ENCODE measurements around the gene HOXD12.

The HOXD12 gene

DNA sequence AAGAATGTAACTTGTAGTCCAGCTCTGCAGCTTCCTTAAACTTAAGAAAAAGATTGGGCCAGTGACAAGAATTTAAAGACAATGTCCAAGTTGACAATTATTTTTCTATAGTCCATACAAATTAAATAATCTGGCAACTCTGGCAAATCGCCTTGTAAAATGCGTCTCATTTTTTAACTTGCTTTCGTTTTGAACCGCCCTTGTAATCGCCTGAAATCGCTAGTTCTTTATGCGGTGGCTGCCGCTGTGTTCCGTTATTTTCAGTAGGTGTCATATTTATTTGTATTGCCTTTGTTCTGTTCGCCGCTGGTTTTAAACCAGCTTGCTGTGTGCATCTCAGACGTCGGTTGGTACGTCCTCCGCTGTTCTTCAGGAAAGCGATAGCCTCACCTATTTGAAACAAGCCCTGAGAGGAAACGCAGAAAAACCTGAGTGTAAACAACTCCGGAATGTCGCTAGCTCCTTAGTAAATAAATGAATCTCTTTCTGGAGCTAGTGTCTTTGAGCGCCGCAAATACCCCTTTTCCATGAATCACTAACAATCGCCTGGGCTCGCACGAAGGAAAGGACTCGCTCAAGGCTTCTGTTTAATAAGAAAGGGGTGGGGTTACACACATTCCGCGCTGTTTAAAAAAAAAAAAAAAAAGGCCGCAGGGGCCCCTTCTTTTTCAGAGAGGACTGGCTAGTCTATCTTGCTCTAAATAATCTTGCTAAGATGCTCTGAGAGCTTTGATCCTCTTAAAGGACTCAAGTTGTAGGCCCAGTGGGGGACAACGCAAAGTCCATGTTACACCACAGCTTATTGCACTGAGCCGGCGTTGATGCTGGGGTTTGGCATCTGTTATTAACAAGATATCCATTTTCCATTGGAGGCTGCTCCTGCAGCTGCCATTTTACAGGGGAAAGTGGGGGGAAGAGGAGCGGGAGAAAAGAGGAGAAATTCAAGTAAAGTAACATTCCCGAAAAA is 32.9 kb downstream of the HOXD12 start:
- DNase-seq (ENCODE audit: low spot score): no peak

DNA sequence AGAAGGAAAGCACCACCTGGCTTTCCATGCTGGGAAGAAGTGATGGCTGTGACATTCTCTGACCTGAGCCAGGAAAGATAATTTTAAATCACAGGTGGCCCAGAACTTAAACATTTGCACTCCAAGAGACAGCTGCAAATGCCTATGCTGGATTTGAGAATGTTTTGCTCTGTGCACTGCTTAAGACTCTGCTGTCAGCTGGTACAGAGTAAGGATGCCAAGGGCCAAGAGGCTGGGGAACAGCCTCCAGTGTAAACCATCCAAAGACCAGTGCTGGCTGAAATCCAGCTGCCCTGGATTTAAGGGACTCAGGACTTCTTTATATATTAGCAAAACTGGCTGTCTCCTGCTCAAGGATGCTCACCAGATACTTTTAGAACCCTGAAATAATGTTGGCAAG is 33.8 kb downstream of the HOXD12 start:
- DNase-seq (ENCODE audit: low spot score): no peak

DNA sequence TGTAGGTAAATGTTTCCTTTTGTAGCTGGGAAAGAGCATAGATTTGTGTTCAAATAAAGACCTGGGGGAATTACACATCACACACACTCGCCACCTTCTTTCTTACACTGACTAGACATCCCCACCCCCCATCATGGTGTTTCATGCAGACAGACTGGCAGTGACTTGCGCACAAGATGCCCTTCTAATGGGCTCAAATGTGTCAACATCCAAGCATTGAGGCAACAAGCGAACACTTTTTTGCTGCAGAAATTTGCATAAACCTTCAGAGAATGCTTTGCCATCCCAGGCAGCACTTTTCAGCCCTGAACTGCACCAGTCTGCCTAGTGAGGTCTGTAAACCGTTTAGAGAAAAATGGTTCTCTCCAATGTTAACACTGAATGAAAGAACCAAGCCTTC is 34.4 kb downstream of the HOXD12 start:
- DNase-seq (ENCODE audit: low spot score): no peak

DNA sequence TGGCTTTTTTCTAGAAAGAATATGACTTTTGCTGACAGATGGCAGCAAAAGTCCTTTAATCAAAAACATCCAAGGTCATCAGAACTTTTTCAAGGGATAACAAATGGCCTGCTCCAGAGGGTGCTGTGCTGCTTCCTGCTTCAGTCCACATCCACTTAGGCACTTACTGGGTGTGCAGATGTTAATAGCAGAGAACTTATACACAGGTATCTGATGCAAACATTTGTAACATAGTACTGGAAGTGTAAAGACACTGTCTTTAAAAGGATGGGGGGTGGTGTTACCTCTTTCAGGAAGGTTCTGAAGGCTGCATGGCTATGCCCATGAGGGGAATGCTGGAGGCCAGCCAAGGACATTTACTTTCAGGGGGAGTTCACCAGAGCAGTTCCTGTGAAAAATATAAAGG is 35.4 kb downstream of the HOXD12 start:
- DNase-seq (ENCODE audit: low spot score): no peak

DNA sequence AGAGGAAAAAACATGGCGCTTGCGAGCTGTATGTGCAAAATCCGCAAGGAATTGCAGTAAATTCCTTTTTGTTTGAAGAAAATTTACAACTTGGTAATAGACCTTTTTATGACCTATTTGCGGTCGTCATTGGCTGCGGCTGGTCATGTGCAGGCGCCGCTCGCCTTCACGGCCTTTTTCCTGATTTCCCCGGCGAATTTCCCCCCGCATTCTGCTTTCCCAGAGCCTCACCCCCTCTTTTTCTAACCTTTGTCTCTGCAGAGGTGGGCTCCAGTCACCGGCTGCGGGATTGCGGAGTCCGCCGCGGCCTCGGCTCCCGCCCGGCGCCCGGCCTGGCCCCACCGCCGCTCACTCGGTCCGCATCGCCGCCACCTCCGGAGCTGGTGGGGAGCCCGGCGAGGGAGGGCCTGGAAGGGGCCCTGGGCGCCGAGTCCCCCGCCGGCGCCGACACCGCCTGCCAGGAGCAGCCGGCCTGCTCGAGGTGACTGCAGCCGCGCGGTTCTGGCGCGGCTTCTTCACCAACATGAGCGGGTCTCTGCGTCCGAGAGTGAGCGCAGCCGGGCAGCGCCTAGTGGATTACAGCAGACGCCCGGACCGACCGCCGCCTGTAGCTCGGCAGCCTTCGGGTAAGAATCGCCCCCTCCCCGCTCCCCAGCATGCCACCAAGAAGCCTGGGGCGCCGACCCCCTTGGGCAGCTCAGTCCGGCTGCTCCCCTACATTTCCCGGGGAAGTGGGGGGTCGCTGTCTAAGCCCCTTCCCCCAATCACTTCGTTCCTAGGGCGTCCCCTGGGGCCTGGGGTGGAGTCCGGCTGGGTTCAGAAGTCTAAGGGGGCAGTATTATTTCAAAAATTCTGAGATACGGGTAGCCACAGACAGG is 37.0 kb downstream of the HOXD12 start:
- DNase-seq (ENCODE audit: low spot score): no peak

DNA sequence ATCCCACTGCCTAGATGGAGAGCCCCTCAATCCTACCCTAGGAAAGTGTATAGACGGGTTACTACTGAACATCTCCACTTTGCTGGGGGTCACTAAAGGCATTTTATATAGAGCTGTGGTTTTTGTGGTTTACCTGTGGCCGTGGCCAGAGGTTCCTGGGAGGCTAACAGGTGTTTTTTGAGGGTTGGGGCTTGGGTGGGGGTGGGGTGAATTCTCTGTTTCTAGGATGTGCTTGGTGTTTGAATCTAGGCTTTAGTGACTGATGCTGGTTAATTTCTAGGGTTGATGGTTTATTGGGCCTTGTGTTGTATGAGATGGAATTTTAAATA is 37.6 kb downstream of the HOXD12 start:
- no peak for DNase-seq (ENCODE audit: low spot score)

DNA sequence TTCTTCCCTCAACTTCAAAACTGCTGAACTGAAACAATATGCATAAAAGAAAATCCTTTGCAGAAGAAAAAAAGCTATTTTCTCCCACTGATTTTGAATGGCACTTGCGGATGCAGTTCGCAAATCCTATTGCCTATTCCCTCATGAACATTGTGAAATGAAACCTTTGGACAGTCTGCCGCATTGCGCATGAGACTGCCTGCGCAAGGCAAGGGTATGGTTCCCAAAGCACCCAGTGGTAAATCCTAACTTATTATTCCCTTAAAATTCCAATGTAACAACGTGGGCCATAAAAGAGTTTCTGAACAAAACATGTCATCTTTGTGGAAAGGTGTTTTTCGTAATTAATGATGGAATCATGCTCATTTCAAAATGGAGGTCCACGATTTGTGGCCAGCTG is 38.3 kb downstream of the HOXD12 start:
- no peak for DNase-seq (ENCODE audit: low spot score)

DNA sequence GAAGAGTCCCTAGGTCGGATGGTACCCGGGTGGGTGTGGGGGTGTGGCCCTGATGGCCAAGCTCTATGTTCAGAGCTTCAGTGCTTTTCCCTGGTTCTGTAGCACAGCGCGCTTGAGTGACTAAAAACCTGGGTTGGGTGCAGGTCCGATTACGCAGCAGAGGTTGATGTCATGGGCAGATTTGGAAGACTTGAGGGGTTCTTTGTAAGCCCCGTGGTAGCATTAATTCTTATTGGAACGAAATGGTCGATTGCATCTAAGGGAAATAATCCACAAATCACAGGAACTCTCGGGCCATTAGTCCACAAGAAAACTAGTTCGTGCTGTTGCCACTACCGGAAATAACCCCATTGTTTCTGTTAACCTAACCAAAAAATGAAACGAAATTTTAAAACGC is 38.9 kb downstream of the HOXD12 start:
- no peak for DNase-seq (ENCODE audit: low spot score)

DNA sequence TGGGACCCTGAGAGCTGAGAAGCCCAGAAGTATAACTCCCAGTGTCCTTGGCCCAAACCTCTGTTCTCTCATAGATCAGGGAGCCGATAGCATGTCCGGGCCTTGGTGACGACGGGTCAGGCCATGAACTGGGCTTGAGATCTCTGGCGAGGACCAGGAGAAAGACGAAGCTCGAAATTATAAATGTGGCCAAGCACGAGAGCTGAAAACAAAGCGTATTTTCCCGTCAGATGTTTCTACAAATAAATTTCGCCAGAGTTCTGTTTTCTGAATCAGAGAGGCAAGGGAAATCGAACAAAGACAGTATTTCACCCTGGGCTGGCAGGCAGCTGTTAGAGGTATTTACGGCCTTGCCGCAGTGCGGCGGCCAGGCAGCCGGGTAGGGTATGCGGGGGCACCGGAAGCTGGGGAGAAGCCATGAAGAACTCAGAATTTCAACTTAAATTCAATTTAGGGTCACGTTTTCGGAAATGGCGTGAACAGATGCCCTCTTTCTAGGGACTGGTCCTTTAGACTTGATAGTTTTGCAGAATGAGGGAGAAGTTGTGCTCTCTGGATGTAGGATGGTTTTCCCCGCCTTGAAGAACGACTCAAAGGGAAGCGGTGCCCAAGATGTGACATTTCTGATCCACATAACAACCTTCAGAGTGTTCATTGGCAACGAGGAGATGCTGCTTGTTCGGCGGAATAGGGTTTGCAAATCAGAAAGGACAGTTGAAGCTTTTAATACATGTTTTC is 39.5 kb downstream of the HOXD12 start:
- DNase-seq (ENCODE audit: low spot score): no peak

DNA sequence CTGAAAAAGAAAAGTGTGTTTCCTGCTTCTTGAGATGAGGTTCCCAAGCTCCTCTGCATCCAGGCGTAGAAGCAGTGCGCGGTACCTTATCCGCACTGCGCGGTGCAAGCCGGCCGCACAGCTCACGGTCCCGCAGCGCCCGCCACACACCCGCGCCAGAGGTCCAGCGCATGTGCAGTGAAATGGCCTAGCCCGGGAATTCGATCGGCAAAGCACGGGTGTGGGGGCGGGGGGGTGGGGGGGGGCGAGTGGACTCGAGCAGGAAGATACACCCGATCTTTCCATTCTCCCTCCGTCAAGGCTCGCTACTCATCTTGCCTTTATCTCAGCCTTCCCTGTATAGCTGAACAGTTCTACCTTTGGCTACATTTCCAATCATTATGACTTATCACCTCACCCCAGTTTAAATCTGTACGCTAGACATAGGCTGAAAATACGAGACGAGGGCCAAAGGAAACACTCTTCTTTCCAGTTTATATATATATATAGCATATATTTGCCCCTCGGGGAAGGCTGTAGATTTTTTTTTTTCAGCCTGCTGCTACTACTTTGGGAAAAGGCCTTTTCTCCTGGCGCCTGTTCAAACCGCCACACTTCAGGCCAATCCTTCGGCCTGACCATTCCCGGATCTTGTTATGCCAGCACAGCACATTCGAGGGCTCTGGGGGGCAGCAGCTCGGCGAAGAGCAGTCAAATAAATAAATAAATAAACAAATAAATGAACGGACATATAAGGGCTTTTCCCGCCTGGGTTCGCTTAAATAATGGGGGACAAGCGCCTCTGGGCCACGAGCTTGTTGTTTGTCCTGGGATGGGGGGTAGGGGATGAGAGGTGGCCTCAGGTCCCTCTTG is 40.3 kb downstream of the HOXD12 start:
- DNase-seq (ENCODE audit: low spot score): no peak

DNA sequence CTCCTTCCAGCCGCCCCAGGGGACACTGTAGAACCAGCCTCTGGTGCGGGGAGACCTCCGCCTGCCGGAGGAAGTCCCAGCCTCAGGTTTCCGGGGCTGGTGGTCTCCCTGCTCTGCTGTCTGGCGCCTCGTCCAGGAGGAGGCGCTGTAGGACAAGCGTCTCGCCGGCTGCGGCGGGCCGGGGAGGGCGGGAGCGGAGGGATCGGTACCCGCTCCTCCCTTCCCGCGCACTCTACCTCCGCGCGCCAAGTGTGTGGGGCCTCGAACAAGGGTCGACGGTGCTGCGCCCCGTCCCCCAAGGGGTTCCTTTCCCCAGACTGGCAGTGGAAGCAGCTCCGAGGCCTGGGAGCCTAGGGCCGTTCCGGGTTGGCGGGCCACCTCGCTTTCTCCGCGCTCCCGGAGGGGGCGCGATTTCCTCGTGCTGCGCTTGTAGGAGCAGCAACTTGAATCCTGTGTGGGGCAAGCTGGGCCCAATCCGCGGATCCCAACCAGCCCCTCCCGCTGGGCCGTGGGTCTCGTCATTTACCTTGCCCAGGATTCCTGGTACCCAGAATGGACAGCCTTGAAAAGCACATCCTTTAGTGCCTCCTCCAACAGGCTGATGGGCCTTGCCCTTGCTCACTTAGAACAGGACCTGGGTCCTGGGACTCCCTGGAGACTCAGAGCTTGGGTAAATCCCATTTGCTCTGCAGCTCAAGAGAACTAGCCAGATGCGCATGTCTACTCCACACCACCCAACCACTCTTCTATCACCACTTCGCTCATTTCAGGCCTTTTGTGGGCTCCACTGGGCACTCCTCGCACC is 41.1 kb downstream of the HOXD12 start:
- peak; percentile 21 for DNase-seq (ENCODE audit: low spot score)

DNA sequence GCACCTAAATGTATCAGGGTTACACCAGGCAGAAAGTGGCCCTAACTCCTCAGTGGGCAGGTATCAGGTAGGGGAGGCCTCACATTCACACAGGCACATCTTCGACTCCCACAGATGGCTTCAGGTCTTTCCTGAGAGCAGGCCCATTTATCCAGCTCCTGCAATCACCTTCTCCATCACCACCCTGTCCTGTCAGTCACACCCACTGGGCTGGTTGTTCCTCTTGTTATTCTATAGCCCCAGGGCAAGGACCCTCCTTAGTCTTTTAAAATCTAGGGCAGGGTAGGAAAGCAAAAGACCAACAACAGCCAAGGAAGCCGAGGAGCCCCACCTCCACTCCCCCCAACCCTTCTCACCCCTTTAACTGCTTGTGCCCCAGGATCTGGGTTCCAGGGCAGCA is 42.7 kb downstream of the HOXD12 start:
- no peak for DNase-seq (ENCODE audit: low spot score)

DNA sequence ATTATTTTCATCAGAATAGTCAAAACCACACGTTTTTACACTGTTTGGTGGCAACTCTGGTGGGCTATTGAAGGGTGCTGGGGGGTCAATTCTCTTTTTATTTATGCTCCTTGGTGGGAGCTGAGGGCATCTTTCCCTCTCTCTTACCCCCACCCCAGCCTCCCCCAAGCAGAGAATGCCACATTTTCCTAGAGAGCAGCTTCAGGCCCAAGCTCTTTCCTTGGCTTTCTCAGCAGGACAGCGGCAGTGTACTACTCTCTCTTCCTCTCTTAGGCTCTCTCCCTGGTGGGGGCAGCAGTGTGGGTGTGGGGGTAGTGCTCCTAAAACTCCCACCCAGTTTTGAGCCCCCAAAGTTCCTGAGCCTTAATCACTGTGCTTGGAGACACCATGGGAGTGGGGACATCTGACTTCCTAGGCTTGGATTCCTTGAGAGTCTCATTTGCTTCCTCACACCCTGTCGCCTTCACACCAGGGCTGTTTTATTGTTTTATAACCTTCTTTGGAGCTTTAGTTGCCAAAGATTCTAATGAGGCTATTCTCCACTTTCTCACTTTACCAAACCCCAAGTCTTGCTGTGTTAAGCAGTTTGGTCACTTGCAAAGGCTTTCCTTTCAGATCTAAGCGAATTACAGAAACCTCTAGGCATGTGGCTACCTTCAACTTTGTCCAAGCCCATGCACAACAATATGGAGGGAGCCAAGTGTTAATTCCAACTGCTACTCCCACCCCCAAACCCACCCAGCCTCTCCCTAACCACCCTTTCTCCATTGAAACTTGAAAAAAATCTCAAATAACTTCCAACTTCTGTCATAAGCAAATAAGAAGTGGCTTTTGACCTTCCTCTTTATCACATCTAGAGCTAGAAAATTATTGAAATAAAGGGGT is 45.7 kb downstream of the HOXD12 start:
- no peak for DNase-seq (ENCODE audit: low spot score)

DNA sequence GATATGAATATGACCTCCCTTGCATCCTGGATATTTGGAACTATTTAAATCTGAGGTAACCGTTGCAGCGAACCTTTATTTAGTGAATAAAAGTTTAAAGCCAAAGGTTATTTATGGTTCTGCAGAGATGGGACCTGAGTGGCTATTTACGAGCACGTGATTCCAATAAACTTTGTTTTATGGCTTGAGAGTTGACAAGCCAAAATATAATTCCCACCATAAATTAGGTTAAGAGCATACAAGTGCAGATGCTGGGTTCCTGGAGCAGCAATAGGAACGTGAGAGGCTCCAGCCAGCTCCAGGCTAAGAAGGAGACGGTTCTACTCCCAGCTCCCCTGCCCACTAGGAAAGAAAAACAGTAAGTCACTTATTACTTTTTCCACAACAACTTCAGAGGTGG is 46.5 kb downstream of the HOXD12 start:
- no peak for DNase-seq (ENCODE audit: low spot score)

DNA sequence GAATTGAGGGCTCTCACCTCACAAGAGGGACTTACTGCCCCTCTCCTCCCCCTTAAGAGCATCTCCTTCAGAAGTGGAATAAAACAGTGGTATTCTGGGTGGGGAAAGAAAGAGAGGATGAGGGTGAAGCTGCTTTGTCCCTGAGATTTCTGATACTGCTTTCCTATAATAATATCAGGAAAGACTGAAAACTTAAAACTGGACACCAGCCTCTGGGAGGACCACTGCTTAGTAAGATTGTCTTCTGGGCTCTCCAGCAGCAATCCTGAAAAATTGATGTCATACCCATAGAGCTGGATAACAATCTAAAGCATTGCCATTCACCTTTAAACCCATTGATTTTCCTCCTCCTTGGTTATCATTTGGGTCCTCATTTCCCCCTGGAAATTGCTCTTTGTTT is 47.0 kb downstream of the HOXD12 start:
- DNase-seq (ENCODE audit: low spot score): no peak

DNA sequence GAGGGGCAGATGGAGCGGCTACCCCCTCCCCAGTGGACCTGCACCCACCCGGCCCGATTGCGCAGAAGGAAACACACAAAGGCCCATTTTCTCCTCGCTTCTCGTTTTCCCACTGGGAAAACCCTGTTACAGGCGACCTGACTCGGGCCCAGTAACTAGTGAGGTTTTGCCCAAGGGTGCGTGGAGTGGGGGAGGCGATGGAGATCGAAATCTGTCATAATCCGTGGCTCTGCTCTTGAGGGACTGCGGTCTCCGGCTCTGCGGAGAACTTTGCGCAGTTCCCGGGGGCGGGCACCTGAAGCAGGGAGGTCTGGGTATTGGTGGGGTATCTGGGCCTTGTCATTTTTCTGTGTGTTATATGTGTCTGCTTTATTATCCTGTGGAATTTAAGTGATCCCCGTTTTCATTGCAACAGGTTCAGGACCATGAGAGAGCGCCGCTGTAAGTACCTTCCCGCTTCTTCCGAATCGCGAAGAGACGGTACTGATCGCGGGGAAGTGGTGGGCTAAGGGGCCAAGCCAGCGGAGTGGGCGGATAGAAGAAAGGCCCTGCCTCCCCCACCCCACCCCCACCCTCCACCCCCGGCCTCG is 47.7 kb downstream of the HOXD12 start:
- no peak for DNase-seq (ENCODE audit: low spot score)

DNA sequence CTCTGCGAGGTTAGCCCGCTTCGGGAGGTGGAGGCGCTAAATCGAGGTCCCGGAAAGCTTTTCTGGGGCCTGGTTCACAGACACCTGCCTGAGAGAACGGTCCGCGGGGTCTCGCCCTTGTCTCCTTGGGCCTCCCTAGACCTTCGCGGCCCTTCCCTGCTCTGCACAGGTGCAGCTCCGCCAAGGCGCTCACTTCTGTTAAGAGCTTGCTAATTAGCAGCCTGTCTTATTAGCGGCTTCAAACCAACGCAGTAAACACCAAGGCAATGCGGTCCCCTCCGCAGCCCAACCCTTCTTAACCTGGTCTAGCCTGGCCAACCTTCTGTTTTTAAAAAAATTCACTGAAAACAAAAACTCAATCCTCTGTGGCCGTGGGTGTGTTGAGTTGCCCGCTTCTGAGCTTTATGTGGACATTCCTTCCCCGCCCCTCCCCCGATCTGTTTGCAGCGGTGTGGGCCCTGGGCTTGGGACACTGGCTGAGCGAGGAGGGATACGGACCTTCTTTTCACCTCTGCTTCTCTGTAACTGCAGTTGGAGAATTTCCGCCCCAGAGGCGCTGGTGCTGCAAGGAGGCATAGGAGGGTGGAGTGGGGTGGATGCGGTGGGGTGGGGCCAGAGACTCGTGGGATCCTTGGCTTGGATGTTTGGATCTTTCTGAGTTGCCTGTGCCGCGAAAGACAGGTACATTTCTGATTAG is 48.4 kb downstream of the HOXD12 start:
- DNase-seq (ENCODE audit: low spot score): no peak

DNA sequence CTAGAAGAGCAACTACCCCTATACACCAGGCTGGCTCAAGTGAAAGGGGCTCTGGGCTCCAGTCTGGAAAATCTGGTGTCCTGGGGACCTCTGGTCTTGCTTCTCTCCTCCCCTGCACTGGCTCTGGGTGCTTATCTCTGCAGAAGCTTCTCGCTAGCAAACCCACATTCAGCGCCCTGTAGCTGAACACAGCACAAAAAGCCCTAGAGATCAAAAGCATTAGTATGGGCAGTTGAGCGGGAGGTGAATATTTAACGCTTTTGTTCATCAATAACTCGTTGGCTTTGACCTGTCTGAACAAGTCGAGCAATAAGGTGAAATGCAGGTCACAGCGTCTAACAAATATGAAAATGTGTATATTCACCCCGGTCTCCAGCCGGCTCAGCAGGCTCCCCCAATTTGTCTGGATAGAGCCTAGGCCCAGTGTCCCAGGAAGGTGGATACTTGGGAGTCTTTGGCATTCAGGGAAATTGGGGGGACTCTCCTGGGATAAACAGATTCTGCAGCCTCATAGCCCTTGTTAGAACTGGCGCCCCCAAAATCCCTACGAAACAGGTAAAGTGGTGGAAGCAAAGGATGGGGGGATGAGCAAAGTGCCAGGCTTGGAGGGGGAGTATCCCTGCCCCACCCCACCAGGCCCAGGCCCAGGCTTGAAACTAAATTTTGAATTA is 49.3 kb downstream of the HOXD12 start:
- no peak for DNase-seq (ENCODE audit: low spot score)

All from CD4-positive, alpha-beta T cell treated with Interleukin-6 at 100 ng/mL for 8 hours (primary cell).